ENCODE results near the gene CDCA4.
"Not testable (repeated sequence)": the region's sequence is repeated elsewhere in the genome, so short reads cannot be mapped to it uniquely, and the experiment has no call there.

The CDCA4 gene

GRCh38 chr14:105056303-105056831, 35.5 kb upstream of the CDCA4 start:
- DNase-seq: no peak

DNA sequence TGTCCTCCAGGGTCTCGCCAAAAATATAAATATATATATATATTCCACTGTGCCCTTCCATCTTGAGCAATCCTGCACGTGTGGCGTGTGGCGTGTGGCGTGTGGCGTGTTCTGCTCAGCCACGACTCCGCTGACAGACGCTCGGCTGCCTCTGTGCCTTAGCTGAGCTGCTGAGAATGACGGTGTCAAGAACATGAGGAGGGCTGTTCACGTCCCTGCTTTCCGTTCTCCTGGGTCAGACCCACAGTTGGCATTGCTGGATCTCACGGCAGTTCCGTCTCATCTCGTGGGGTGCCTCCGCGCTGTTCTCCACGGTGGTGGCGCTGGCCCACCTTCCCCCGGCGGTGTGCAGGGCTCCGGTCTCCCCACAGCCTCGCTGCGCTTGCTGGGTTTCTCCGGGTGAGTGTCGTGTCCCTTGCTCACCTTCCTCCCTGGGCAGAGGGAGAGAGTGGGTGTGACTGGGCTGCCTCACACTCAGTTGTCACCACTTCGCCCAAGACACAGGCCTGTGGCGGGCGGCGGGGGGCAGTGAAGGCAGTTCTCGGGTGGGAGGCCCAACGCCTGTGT, 34.9 kb upstream of the CDCA4 start:
- DNase-seq: no peak

DNA sequence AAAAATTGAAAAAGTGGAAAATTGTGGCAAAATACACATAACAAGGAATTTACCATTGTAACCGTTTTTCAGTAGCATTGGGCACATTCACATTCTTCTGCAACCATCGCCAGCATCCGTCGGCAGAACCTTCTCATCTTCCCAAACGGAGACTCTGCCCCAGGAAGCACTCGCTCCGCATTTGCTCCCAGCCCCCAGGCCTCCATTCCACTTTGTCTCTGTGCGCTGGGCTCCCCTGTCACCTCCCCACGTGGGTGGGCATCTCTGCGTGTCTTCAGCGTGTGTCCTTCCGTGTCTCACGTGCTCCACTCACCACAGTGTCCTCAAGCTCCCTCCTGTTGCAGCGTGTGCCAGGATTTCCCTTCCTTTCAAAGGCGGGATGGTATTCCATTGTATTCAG, 34.5 kb upstream of the CDCA4 start:
- DNase-seq: no peak

DNA sequence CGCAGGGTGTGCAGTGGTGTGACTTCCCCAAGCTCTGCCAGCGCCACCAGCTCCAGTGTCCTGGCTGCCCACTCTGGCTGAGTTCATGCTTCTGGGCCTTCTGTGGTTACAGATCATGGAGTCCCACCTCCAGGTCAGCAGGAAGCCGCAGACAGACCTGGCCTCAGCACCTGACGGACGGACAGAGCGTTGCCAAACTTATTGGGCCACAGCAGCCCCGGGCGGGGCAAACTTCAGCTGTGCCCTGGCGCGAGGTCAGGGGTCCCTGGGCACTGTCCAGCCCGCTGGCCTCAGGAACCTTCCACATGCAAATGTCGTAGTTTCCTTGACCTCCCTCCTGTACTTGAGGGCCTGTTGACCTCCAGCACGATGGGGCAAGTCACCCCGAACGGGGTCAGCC, 33.1 kb upstream of the CDCA4 start:
- DNase-seq: no peak

GRCh38 chr14:105053421-105053820, 32.5 kb upstream of the CDCA4 start:
- no peak for DNase-seq

GRCh38 chr14:105052110-105052458, 31.2 kb upstream of the CDCA4 start:
- no peak for DNase-seq

DNA sequence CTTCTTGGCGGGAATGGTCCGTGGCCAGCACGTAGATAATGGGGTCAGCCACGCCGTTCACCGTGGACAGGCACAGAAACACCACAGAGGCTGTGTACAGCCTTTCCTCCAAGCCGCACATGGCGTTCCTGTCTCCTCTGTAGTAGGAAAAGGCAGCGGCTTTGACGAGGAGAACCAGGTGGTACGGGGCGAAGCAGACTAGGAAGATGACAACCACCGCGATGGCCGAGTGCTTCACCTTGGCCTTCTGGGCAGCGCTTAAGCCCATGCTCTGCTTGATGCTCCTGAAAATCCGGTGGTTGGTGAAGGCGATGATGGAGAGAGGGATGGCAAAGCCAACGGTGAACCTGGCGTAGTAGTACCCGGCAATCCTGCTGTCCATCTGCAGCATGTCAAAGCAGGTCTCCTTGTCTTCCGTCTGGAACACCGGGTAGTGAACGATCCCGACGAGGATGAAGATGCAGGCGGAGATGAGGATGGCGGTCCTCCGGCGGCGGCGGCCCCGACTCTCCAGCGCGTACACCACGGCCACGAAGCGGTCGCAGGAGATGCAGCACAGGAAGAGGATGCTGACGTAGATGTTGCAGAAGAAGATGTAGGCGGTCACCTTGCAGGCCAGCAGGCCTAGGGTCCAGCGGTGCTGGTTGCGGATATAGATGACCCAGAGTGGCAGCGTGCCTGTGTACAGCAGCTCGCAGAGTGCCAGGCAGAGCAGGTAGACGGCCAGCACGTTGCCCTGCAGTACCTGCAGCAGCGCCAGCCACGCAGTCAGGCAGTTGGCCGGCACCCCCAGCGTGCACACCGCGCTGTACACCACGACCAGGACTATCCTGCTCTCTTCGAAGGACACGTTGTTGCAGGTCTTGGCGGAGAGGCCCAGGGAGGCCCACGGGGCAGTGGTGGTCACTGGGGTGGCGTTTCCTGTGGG, 30.6 kb upstream of the CDCA4 start:
- DNase-seq: no peak

DNA sequence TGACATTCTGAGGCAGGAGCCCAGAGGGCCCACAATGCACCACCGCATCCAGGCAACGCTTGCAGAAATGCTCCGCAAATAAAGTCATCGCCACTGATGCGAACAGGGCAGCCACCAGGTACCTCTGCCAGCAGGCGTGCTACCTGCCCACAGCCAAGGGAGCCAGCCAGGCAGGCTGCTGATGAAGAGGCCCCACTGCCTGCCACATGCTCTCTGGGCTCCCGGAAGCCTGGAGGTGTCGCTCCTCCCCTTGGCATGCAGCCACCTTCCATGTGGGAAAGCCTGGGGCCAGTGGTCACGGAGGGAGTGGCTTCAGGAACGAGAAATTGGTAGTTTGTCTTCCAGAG, 29.6 kb upstream of the CDCA4 start:
- no peak for DNase-seq

DNA sequence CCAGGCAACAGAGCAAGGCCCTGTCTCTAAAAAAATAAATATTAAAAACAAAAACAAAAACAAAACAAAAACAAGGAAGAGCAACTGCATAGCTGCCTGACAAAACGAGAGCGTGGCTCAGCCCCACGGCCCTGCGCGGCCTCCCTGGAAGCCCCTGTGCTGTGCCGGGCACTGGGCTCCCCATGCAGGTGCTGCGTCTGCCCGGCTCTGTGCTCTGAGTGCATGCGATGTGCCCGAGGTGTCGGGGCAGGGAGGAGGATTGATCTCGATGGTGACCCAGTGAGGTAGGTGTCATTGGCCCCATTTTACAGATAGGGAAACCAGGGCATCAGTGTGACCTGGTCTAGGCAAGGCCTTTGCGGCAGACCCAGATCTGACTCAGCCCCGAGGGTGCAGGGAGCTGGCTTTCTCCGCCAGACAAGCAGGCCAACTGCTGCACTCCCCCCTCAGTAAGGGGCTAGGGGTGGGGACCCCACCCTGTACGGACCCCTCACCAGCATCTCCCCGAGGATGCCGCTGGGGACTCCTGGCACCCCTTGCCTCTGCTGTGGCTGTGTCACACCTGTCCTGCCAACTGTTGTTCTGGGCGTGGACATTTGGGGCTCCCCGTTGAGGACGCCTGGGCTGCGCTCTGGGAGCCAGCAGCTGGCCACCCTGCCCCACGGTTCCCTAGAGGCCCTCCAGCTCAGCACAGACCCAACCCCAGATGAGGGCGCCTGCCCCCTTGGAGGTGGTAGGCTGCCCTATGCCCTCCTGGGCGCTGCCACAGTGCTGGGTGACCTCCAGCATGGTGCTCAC, 29.1 kb upstream of the CDCA4 start:
- no peak for DNase-seq

DNA sequence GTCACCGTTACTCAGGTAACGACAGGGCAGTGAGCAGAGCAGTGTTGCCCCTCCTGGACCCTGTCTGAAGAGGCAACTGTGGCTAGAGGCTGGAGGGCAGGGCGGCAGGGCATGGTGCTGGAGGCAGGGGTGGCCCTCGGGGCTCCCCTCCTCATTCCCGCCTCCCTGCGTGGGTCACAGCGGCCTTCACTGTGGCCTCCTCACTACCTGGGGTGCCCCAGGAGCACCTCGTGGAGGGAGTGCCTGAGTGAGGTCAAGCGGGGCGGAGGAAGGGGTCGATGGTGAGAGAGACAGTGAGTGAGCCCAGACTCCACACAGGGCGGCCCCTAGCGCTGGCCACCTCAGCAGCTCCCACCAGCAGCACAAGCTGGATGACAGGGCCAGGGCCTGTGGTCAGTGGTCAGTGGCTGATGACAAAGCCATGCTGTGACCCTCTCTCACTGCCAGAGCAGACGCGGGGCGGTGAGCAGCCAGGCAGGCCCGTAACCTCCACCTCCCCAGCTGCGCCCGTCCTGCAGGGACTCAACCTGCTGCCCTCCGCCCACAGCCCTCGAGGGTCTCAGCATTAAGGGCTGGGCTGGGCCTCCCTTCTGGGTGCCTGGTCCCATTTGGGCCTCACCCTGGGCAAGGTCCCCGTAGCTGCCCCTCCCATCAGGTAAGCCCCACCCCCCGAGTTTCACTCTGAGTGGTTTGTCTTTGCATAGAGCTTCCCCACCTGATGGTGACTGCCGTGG, 26.6 kb upstream of the CDCA4 start:
- DNase-seq: no peak

GRCh38 chr14:105046891-105047282, 26.0 kb upstream of the CDCA4 start:
- no peak for DNase-seq

GRCh38 chr14:105045710-105046326, 24.9 kb upstream of the CDCA4 start:
- DNase-seq: peak; percentile 77

- no peak for DNase-seq
Measured at GRCh38 chr14:105043641-105044040, 22.8 kb upstream of the CDCA4 start.

- DNase-seq: no peak
Measured at GRCh38 chr14:105042813-105043212, 21.9 kb upstream of the CDCA4 start.

DNA sequence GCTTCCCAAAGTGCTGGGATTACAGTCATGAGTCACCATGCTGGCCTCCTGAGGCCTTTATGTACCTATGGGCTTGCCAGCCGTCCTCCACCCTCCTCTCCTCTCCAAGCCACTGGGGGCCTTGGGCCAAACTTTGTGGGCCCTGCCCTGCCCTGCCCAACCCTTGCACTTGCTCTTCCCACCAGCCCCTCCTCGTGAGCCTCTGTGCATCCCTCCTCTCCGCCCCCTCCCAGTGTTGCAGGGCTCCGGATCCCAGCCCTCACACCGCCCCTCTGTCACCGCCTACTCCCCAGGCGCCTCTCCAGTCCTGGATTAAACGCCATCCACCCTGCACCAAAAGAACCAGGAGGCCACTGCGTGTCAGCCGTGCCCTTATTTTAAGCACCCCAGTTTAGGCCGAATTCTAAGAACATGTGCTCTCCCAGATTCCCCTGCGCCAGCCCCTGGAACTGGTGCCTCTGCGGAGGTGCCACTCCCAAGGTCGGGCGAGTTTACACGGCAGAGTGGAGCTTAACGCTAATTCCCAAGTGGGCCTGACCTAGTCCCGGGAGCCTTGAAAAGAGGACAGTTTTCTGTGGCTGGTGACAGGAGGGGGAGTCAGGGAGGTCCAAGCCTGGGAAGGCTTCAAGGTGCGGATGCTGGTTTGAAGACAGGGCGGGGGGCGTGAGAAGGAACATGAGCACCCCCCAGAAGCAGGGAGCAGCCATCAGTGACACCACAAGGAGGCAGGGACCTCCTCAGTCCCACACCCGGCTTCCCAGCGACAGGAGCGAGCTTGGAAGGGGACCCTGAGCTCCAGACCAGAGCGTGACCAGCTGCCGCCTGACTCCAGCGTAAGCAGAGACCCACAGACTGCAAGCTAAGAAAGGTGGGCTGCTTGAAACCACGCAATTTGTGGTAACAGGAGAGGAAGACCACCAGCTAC, 21.2 kb upstream of the CDCA4 start:
- no peak for DNase-seq

DNA sequence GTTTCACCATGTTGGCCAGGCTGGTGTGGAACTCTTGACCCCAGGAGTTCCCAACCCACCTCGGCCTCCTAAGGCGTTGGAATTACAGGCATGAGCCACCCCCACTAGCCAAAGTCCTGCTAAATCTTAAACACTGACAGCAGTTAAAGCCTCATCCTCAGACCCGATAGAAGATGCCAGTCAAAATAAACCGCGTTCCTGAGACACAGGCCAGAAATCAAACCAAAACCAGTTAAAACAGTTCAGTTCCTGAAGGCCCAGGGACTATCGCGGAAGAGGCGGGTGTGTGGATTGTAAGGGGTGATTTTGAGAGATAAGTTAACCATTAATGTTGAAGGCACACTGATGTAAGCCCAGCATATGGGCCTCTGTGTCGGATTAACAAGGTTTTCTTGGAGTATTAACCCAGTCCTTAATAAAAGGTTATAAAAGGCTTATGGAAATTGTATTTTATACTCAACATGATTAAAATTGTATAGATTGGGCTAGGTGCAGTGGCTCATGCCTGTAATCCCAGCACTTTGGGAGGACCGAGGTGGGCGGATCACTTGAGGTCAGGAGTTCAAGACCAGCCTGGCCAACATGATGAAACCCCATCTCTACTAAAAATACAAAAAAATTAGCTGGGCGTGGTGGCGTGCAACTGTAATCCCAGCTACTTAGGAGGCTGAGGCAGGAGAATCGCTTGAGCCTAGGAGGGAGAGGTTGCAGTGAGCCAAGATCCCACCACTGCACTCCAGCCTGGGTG, 18.7 kb upstream of the CDCA4 start:
- no peak for DNase-seq

GRCh38 chr14:105035616-105036015, 14.7 kb upstream of the CDCA4 start:
- not testable (repeated sequence) for DNase-seq

- DNase-seq: no peak
Measured at GRCh38 chr14:105034315-105035039, 13.6 kb upstream of the CDCA4 start.

GRCh38 chr14:105033412-105033900, 12.6 kb upstream of the CDCA4 start:
- not testable (repeated sequence) for DNase-seq

GRCh38 chr14:105032451-105032901, 11.6 kb upstream of the CDCA4 start:
- DNase-seq: not testable (repeated sequence)
